HepG2 (cell line): Measurements from ENCODE around the gene PPFIA2. TPM values are rescaled to one million over a fixed set of nuclear protein-coding genes. Genes with fewer than 3 reads are reported as not detected.

Experiments
- ATAC-seq: fragments of 200-7000 bp; cut with Tn5 transposase; 3 replicates; pipeline ENCODE4 v1.9.1; 2020; ENCODE audit warnings: mild to moderate bottlenecking, moderate library complexity
- BruUV-seq: library from RNA; stranded (reverse); fragments of 400-500 nt; replicated peaks from 2 replicates; lab custom pipeline; 2021; lab: Mats Ljungman, UMichigan
- CTCF ChIA-PET: fragments of 300-600 bp; formaldehyde crosslinking; extraction: SDS; loops from one replicate; lab custom pipeline; 2021; ENCODE audit warnings: low total read pairs, inconsistent platforms, low intra/inter-chr PET ratio; lab: Yijun Ruan, JAX
- POLR2A ChIA-PET: fragments of 350-600 bp; sonication (Branson Sonifier 250); formaldehyde crosslinking; loops from one replicate; lab custom pipeline; 2020; ENCODE audit warnings: antibody characterized with exemption, inconsistent platforms; lab: Yijun Ruan, JAX
- DNase-seq: peaks from one replicate; pipeline ENCODE4 v3.0.0-alpha.2; 2015; ENCODE audit warnings: low spot score
- FAIRE-seq: peaks from 3 replicates; lab custom pipeline; 2011; peaks lifted over from hg19 to GRCh38; lab: Jason Lieb, UNC
- H2AFZ ChIP-seq: one replicate; pipeline ENCODE4 v1.6.1; 2011; ENCODE audit warnings: low read length, inconsistent platforms
- H3K27ac ChIP-seq: fragments of 300-600 bp; 3 replicates; pipeline ENCODE4 v1.8.0; 2011; ENCODE audit warnings: mixed run types, mild to moderate bottlenecking, mixed read lengths, low read length, inconsistent platforms; ENCODE audit not compliant: insufficient read depth; ENCODE audit errors: extremely low read length
- H3K27me3 ChIP-seq, 2 experiments: fragments of 200-600 bp in 1 of 2; 2 replicates in 1 of 2; 3 replicates in 1 of 2; pipeline versions ENCODE4 v1.6.0 to v1.8.0; 2011; ENCODE audit warnings: low read length in 2 of 2, mild to moderate bottlenecking in 2 of 2, moderate library complexity in 2 of 2, inconsistent platforms in 1 of 2; ENCODE audit not compliant: insufficient read depth in 2 of 2, control insufficient read depth in 1 of 2
- H3K36me3 ChIP-seq, 2 experiments: fragments of 200-600 bp in 1 of 2; replicated peaks in 1 of 2; 2 replicates in 1 of 2; 3 replicates in 1 of 2; pipeline versions ENCODE4 v1.5.1 to v1.8.0; 2011; ENCODE audit warnings: low read length in 2 of 2, inconsistent platforms in 1 of 2; ENCODE audit not compliant: insufficient read depth in 2 of 2, control insufficient read depth in 1 of 2
- H3K4me1 ChIP-seq: 2 replicates; pipeline ENCODE4 v1.5.1; 2012; ENCODE audit warnings: low read length, inconsistent platforms; ENCODE audit not compliant: insufficient read depth
- H3K4me2 ChIP-seq: 2 replicates; pipeline ENCODE4 v1.6.0; 2011; ENCODE audit warnings: low read depth, low read length, inconsistent platforms
- H3K4me3 ChIP-seq, 3 experiments: fragments of 200-600 bp in 1 of 3; sonication (generic), shearing (Covaris generic) in 1 of 3; replicated peaks in 1 of 3; 2 replicates each; pipeline ENCODE4 v1.5.1; 2011 to 2016; ENCODE audit warnings: low read length in 3 of 3, inconsistent platforms in 2 of 3, low read depth in 2 of 3, mild to moderate bottlenecking in 2 of 3, control low read depth in 1 of 3, mixed read lengths in 1 of 3; ENCODE audit not compliant: insufficient read depth in 1 of 3
- H3K79me2 ChIP-seq: one replicate; pipeline ENCODE4 v1.6.1; 2011; ENCODE audit warnings: low read length, inconsistent platforms; ENCODE audit not compliant: insufficient read depth
- H3K9ac ChIP-seq: 2 replicates; pipeline ENCODE4 v1.6.0; 2011; ENCODE audit warnings: mild to moderate bottlenecking, low read depth, low read length, inconsistent platforms; ENCODE audit not compliant: insufficient read depth
- H3K9me3 ChIP-seq: 2 replicates; pipeline ENCODE4 v1.5.1; 2012; ENCODE audit warnings: mild to moderate bottlenecking, low read length
- H4K20me1 ChIP-seq: 2 replicates; pipeline ENCODE4 v1.6.0; 2011; ENCODE audit warnings: inconsistent platforms, mild to moderate bottlenecking, low read length, moderate library complexity; ENCODE audit not compliant: insufficient read depth
- ATF5 ChIP-seq: sonication (generic); formaldehyde crosslinking; IDR thresholded peaks from 2 replicates; pipeline ENCODE4 v1.4.0; 2020; ENCODE audit warnings: mild to moderate bottlenecking, low read depth, missing genetic modification reagents
- BCL6 ChIP-seq: IDR thresholded peaks from 2 replicates; pipeline ENCODE4 v1.6.1; 2016; ENCODE audit warnings: missing genetic modification reagents, missing compliant biosample characterization
- CTCF ChIP-seq: sonication (generic); formaldehyde crosslinking; IDR thresholded peaks from 2 replicates; pipeline ENCODE4 v1.5.0; 2020; ENCODE audit warnings: mild to moderate bottlenecking, missing genetic modification reagents, moderate library complexity
- DPF2 ChIP-seq: sonication (generic); formaldehyde crosslinking; IDR thresholded peaks from 2 replicates; pipeline ENCODE4 v1.4.0; 2020; ENCODE audit warnings: mild to moderate bottlenecking, low read depth, missing genetic modification reagents, borderline replicate concordance
- MEF2D ChIP-seq: sonication (generic); formaldehyde crosslinking; IDR thresholded peaks from 2 replicates; pipeline ENCODE4 v1.5.1; 2020; ENCODE audit warnings: mild to moderate bottlenecking, missing genetic modification reagents
- MLXIP ChIP-seq: sonication (generic); formaldehyde crosslinking; IDR thresholded peaks from 2 replicates; pipeline ENCODE4 v1.9.0; 2021; ENCODE audit warnings: missing genetic modification reagents, borderline replicate concordance
- RELA ChIP-seq: sonication (generic); formaldehyde crosslinking; IDR thresholded peaks from 2 replicates; pipeline ENCODE4 v1.4.0; 2020; ENCODE audit warnings: missing genetic modification reagents
- SALL1 ChIP-seq: sonication (generic); formaldehyde crosslinking; IDR thresholded peaks from 2 replicates; pipeline ENCODE4 v1.8.0; 2022; ENCODE audit warnings: mild to moderate bottlenecking, missing genetic modification reagents
- SATB2 ChIP-seq: sonication (generic); formaldehyde crosslinking; IDR thresholded peaks from 2 replicates; pipeline ENCODE4 v1.5.0; 2020; ENCODE audit warnings: missing genetic modification reagents
- TRAFD1 ChIP-seq: sonication (generic); formaldehyde crosslinking; IDR thresholded peaks from 2 replicates; pipeline ENCODE4 v1.5.1; 2020; ENCODE audit warnings: missing genetic modification reagents, mild to moderate bottlenecking, borderline replicate concordance
- ZBTB42 ChIP-seq: sonication (generic); formaldehyde crosslinking; IDR thresholded peaks from 2 replicates; pipeline ENCODE4 v1.5.0; 2020; ENCODE audit warnings: mild to moderate bottlenecking, missing genetic modification reagents
- ZSCAN21 ChIP-seq: sonication (generic); formaldehyde crosslinking; IDR thresholded peaks from 2 replicates; pipeline ENCODE4 v1.8.0; 2022; ENCODE audit warnings: mild to moderate bottlenecking, missing genetic modification reagents, moderate library complexity, borderline replicate concordance
- WGBS: methylation state at CpG from one replicate; pipeline ENCODE4 v1.1.6; 2017; ENCODE audit warnings: low lambda C conversion rate; 5-methylcytosine and 5-hydroxymethylcytosine counted together
- in situ Hi-C: cut with HindIII; loops from 2 replicates; pipeline ENCODE4 v1.10.0; 2017; ENCODE audit warnings: low pct_unique_long_range_greater_than_20kb; ENCODE audit not compliant: extremely low pct_ligation_motif_present
- intact Hi-C: fragments of 100-400 bp; cut with micrococcal nuclease; formaldehyde crosslinking; loops from one replicate; pipeline ENCODE4 v1.10.0; 2022; ENCODE audit not compliant: unreplicated experiment
- polyA plus RNA-seq, 8 experiments: library from polyadenylated mRNA; depleted of rRNA in 3 of 8; stranded (reverse) in 7 of 8; unstranded in 1 of 8; fragments of >200 nt; fragmentation: Illumina TruSeq in 4 of 8; extraction: Trizol in 4 of 8; gene quantifications; 2 replicates each; pipeline versions ENCODE4 v1.2.1 to v1.2.3, GENCODE V29; 2011 to 2016; ENCODE audit warnings: low read depth in 4 of 8, missing spikeins in 1 of 8, mixed read lengths in 1 of 8; ENCODE audit not compliant: insufficient read depth in 1 of 8
- total RNA-seq, 5 experiments: library from RNA; depleted of rRNA; stranded (reverse); fragments of >200 nt; fragmentation: Illumina TruSeq; extraction: Trizol; gene quantifications; 2 replicates each; pipeline ENCODE4 v1.2.3, GENCODE V29; 2016; ENCODE audit warnings: low read depth in 1 of 5

PPFIA2 gene
- total and polyA plus RNA-seq, 2 of the 13 experiments (the other 11 are each of a cell fraction or from before 2014, with no cell fraction given): 0.05 TPM; not detected in 1

- H4K20me1 ChIP-seq: no peaks in the 10 kb centered on the region
- no peak for DNase-seq
- H3K4me1 ChIP-seq: no peaks in the 10 kb centered on the region
- no peak overlapping the region for H3K4me3 ChIP-seq
- ChIA-PET CTCF (no interaction called here), POLR2A (no interaction called here)
- no peaks in the 10 kb centered on the region for H3K36me3 ChIP-seq
- no peak for ATAC-seq
- FAIRE-seq: no peak
- intact Hi-C loops (no loop called here), in situ Hi-C loops (no loop called here)
- no peaks in the 10 kb centered on the region for H3K27me3 ChIP-seq
- no peak overlapping the region for H2AFZ ChIP-seq
- H3K79me2 ChIP-seq: no peaks in the 10 kb centered on the region
- BruUV-seq: no TSS peak
- H3K9ac ChIP-seq: no peak overlapping the region
- H3K27ac ChIP-seq: no peak overlapping the region
- 28% methylated on average over 5 of the region's 5 CpGs for WGBS
- no peaks in the 10 kb centered on the region for H3K9me3 ChIP-seq
- H3K4me2 ChIP-seq: no peak overlapping the region
- TF ChIP-seq ZBTB42 (no peak), ATF5 (CRISPR knock-in tag) (no peak), DPF2 (no peak), MEF2D (CRISPR knock-in tag) (no peak), CTCF (no peak), MLXIP (no peak), TRAFD1 (CRISPR knock-in tag) (no peak), SALL1 (CRISPR knock-in tag) (no peak), RELA (CRISPR knock-in tag) (no peak), ZSCAN21 (CRISPR knock-in tag) (no peak), SATB2 (CRISPR knock-in tag) (no peak), BCL6 (CRISPR knock-in tag) (no peak)
Observed at GRCh38 chr12:81472934-81473333, 286.2 kb downstream of the PPFIA2 start.
